IPS-15b (cell line): Measurements from ENCODE around the gene MAP3K9.

Source experiments
- H3K27me3 ChIP-seq: one replicate; pipeline ENCODE4 v1.6.1; 2013; ENCODE audit warnings: low read length; ENCODE audit not compliant: control insufficient read depth, insufficient read depth
- H3K36me3 ChIP-seq: one replicate; pipeline ENCODE4 v1.6.1; 2013; ENCODE audit warnings: low read length; ENCODE audit not compliant: control insufficient read depth, insufficient read depth
- H3K4me1 ChIP-seq: one replicate; pipeline ENCODE4 v1.6.1; 2013; ENCODE audit warnings: mild to moderate bottlenecking, low read length; ENCODE audit not compliant: control insufficient read depth, insufficient read depth
- H3K4me3 ChIP-seq: one replicate; pipeline ENCODE4 v1.5.1; 2013; ENCODE audit warnings: low read depth, low read length
- H3K9ac ChIP-seq: one replicate; pipeline ENCODE4 v1.6.1; 2013; ENCODE audit warnings: low read depth, mild to moderate bottlenecking, low read length
- H3K9me3 ChIP-seq: one replicate; pipeline ENCODE4 v1.6.1; 2013; ENCODE audit warnings: mild to moderate bottlenecking, low read length; ENCODE audit not compliant: control insufficient read depth, insufficient read depth

MAP3K9 gene

DNA sequence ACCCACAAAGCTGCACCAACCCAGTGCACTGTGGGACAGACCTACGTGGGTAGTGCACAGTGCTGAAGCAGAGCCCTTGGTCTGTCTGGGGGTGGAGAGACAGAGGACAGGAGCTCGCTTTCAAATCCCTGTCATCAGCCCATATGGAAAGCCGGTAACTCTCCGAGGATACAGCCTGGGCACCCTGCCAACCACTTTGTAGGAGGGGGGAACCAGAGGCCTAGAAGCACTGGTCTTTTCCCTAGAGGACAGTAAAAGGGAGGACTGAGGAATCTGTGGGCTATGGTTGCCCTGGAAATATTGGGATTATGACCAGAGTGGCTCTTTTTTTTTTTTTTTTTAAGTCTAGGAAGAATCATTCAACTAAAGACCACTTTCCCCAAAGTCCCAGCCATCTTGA, 74.3 kb downstream of the MAP3K9 start:
- no peaks in the 10 kb centered on the region for H3K27me3 ChIP-seq
- no peaks in the 10 kb centered on the region for H3K4me1 ChIP-seq
- H3K4me3 ChIP-seq, result no peak overlapping the region
- peaks cover 41% of the 10 kb centered on the region for H3K36me3 ChIP-seq
- no peaks in the 10 kb centered on the region for H3K9me3 ChIP-seq
- no peak overlapping the region for H3K9ac ChIP-seq

DNA sequence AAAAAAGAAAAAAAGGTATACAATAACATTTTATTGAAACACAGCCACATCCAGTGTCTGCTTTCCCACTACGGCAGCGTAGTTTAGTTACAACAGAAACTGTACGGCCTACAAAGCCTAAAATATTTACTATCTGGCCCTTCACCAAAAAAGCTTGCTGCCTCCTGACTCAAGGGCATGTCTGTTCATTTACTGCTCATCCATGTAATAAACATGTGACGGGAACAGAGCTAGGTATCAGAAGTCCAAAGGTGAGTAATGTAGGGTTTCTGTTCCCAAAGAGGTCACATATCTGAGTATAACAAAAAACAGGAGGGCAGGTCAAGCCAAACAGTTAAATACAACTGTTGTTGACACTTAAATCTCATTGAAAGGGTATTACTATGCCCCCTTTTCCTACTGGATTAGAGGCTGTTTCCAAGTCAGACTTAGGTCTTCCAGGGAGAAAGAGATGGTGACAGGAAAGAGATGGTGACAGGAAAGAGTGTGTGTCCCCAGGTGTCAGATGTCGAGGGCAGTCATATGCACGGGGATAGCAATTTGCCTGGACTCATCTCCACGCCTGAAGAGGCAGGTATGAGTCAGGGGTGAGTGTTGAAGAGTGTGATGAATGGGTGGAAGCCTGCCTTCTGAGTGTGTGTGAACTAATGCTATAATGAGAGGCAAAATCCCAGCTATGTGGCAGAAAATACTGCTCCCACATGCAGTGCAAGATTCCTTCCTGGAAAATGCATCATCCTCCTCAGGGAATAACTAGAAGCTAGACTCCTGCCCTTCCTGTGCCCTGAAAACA, 77.7 kb downstream of the MAP3K9 start:
- Histone ChIP-seq H3K4me1 (no peaks in the 10 kb centered on the region), H3K9me3 (no peaks in the 10 kb centered on the region), H3K9ac (no peak overlapping the region), H3K36me3 (peaks cover 39% of the 10 kb centered on the region), H3K4me3 (no peak overlapping the region), H3K27me3 (no peaks in the 10 kb centered on the region)

DNA sequence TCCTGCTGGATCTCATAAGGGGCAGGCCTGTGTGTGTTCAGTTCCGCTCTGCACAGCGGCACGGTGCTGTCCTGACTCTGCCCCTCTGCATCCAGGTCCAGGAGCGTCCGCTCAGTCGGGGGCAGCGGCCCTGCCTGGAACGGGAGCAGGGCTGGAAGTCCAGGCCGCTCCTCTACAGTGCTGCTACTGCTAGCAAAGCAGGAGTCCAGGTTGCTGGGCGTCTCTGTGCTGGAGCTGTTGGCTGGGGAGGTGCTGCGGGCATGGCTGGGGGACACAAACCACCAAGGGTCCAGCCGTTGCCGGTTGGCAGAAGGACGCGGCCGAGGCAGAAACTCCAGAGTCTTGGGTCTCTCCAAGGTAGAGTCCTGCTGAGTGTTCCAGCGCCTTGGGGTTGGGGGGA, 78.9 kb downstream of the MAP3K9 start:
- H3K4me1 ChIP-seq, result no peaks in the 10 kb centered on the region
- peaks cover 39% of the 10 kb centered on the region for H3K36me3 ChIP-seq
- H3K9me3 ChIP-seq, result no peaks in the 10 kb centered on the region
- H3K27me3 ChIP-seq, result no peaks in the 10 kb centered on the region
- no peak overlapping the region for H3K9ac ChIP-seq
- no peak overlapping the region for H3K4me3 ChIP-seq

DNA sequence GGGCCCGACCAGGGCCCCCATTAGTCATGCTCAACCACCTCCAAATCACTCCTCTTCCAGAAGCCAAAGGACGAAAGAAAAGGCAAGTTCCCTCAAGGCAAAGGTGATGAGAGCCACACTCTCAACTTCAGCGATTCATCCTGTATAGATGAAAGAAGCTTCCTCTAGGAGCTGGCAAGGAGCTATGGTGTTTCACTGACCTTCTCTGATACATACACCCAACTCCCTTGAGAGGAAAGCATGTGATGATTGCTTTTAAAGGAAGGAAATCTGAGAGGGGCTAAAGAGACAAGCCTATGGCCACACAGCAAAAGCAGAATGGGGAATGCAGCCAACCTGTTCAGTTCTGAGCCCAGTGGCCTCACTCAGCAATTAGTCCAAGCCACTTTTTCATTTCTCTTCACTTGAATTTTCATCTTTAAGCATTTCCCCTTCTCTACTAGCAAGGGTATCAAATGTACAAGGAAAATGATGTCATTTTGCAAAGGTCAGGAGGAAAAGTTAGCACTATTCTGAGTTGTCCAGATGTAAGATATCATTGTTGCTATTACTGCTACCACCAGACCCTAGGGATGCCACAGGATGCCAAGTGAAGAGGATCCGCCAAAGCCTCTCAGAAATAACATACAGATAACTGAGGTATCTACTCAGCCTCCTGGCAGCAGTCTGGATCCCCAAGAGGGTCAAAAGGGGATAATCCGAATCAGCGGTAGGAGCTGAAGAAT, 82.5 kb downstream of the MAP3K9 start:
- H3K4me3 ChIP-seq, result no peak overlapping the region
- no peak overlapping the region for H3K9ac ChIP-seq
- no peaks in the 10 kb centered on the region for H3K4me1 ChIP-seq
- H3K9me3 ChIP-seq, result no peaks in the 10 kb centered on the region
- peaks cover 23% of the 10 kb centered on the region for H3K36me3 ChIP-seq
- H3K27me3 ChIP-seq, result no peaks in the 10 kb centered on the region

DNA sequence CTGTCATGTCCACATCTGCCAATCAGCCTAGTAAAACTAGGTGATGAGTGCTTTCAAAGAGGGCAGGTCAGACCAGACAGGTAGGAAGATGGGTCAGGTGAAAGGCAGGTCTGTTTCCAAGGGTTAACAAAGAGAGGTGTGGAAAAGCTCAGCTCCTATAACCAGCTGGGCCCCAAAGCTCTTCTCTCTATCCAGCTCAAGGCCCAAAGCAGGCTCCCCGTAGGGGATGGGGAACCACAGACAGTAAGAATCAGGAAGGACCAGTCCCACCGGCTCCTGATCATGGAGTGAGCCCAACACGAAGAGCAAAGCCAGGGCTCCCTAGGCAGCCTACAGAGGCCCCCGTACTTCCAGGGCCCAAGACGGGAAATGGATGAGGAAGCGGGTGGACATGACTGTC, 84.4 kb downstream of the MAP3K9 start:
- Histone ChIP-seq H3K4me3 (no peak overlapping the region), H3K9me3 (no peaks in the 10 kb centered on the region), H3K9ac (no peak overlapping the region), H3K4me1 (no peaks in the 10 kb centered on the region), H3K27me3 (no peaks in the 10 kb centered on the region), H3K36me3 (peaks cover 8% of the 10 kb centered on the region)

DNA sequence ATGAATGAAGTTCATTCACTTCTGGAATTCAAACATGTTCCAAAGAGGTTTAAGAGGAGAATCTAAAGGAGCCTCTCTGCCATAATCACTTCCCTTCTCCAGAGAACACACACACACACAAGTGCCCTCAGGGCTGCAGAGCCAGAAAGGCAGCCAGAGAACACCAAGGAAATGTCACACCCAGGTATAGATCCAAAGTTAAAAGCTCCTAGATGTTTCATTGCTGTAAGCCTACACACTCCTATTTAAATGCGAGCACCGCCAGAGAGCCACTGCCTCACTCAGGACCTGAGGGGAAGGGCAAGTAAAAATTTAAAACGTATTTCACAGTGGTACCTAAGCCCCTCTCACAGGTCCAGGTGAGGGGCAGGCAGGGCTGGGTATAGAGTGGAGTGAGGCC, 85.2 kb downstream of the MAP3K9 start:
- no peaks in the 10 kb centered on the region for H3K36me3 ChIP-seq
- no peaks in the 10 kb centered on the region for H3K27me3 ChIP-seq
- no peak overlapping the region for H3K4me3 ChIP-seq
- no peaks in the 10 kb centered on the region for H3K4me1 ChIP-seq
- no peaks in the 10 kb centered on the region for H3K9me3 ChIP-seq
- H3K9ac ChIP-seq, result no peak overlapping the region

DNA sequence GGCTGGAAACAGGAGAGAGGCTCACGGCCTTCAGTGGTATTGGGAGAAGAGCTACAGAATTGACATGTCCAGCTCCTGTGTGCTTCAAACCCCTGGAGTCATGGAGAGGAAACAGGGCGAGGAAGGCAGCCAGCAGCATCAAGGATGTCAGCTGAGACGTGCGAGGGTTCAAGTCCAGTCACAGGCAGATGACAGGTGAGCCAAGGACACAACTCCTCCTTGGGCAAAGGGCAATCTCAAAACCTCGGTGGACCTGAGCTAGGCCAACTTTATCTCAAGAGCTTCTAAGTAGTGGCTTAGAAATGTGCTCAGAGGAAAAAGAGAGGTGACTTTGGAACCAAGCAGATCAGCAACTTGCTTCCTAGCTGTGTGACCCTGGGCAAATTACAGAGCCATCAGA, 86.0 kb downstream of the MAP3K9 start:
- Histone ChIP-seq H3K9me3 (no peaks in the 10 kb centered on the region), H3K4me3 (no peak overlapping the region), H3K27me3 (no peaks in the 10 kb centered on the region), H3K9ac (no peak overlapping the region), H3K36me3 (no peaks in the 10 kb centered on the region), H3K4me1 (no peaks in the 10 kb centered on the region)

DNA sequence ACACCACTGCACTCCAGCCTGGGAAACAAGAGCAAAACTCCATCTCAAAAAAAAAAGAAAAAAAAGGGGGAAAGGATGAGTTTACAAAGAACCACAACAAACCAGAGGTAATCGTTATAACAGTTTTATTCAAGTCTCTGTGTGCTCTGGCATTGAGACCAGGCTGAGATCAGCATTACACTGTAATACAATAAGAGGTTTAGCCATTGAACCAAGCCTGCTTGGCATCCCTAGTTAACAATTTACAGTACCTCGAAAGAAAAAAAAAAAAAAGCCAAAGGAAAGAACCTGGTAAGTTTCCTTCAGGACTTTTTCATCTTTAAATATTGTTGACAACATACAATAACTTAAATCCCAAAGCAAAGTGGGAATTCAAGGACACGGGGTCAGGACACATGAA, 86.9 kb downstream of the MAP3K9 start:
- no peaks in the 10 kb centered on the region for H3K36me3 ChIP-seq
- no peaks in the 10 kb centered on the region for H3K27me3 ChIP-seq

DNA sequence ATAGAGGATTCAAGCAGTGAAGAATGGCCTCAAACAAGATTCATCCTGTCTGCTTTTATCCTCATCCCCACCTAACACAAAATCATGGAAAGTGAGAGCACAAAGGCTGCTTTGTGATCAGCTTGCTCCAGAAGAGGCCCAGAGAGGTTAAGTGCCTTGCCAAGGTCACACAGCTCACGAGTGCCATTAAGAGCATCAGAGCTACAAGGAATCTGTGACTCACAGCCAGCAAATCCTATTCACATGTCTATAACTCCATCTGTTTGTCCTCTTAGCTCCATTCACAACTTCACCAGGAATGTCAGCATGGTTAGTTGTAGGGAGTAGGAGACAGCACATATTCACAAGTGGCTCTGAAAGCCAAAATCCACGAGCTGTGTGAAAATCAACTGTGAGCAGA, 87.8 kb downstream of the MAP3K9 start:
- H3K36me3 ChIP-seq, result no peaks in the 10 kb centered on the region

More for the DNA sequence above, 86.9 kb downstream of the MAP3K9 start:
- H3K4me1 ChIP-seq, result no peaks in the 10 kb centered on the region
- no peak overlapping the region for H3K4me3 ChIP-seq
- no peak overlapping the region for H3K9ac ChIP-seq
- H3K9me3 ChIP-seq, result no peaks in the 10 kb centered on the region

DNA sequence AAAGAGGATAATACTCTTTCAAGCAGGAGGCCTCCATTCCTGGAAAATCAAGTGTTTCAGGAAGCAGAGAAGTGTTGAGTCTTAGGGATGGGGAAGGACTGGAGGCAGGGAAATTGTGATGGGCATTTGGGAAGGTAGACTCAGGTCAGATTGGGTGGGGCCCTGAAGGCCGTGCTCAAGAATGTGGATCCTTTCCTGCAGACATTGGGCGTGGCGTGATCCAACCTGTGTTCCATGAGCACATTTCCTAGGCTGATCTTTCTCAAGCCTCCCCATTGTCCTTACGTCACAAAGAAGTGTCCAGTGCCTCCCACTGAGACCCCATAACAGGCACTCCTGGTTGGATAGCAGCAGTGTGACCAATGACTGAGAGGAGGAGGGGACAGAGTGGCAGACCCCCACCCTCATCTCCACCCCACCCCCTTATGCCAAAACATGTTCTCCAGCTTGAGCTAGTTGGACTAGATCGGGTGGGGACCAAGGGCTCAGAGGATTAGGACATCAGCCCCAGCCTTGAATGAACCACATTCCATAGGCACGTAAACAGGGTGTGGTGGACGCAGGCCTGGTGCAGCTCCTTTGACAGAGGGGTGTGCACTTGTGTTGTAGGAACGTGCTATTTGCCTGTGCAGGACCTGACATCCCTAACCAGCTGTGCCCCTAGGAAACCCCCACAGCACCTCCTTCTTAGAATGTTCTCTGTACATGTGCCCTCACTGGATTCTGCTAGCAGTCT, 90.8 kb downstream of the MAP3K9 start:
- Histone ChIP-seq H3K36me3 (no peaks in the 10 kb centered on the region), H3K9me3 (no peaks in the 10 kb centered on the region), H3K27me3 (no peaks in the 10 kb centered on the region), H3K4me1 (peaks cover 4% of the 10 kb centered on the region), H3K4me3 (no peak overlapping the region), H3K9ac (no peak overlapping the region)

More for the DNA sequence above, 87.8 kb downstream of the MAP3K9 start:
- Histone ChIP-seq H3K4me1 (no peaks in the 10 kb centered on the region), H3K4me3 (no peak overlapping the region), H3K27me3 (no peaks in the 10 kb centered on the region), H3K9ac (no peak overlapping the region), H3K9me3 (no peaks in the 10 kb centered on the region)

DNA sequence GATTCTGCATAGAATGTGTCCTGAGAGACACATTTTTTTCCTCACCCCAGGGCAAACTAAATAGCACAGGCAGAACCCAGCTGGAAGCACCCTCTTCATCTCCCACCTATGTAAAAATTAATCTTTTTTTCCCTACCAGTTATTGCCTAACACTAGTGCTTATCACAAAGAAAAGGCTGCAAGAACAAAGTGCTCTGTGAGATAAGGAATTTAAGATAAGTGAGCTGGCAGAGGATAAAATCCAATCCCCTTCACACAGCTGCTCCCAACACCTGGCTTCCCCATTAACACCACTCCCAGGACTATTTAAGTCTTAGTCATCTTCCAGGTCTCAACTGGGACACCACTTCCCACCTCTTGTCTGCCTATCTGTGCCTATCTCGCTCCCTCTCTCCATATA, 92.4 kb downstream of the MAP3K9 start:
- H3K27me3 ChIP-seq, result no peaks in the 10 kb centered on the region
- no peak overlapping the region for H3K4me3 ChIP-seq
- H3K36me3 ChIP-seq, result no peaks in the 10 kb centered on the region
- H3K9ac ChIP-seq, result no peak overlapping the region
- peaks cover 9% of the 10 kb centered on the region for H3K4me1 ChIP-seq
- no peaks in the 10 kb centered on the region for H3K9me3 ChIP-seq
